ENCODE data around the gene ZNF618. TPM values are rescaled to one million over a fixed set of nuclear protein-coding genes. Genes with fewer than 3 reads are reported as not detected.

Gene ZNF618
- total RNA-seq, 5 donors from 2014 or later (not counting 1 experiment from before 2014, with no cell fraction given), result 0.73 to 3.0 (median 1.4) TPM

GRCh38 chr9:114033397-114034103, 157.4 kb downstream of the ZNF618 start:
- H3K9me3 Mint-ChIP-seq, result no peaks in the 10 kb centered on the region
- no peaks in the 10 kb centered on the region for H3K27me3 Mint-ChIP-seq
- no peak overlapping the region for H3K4me3 Mint-ChIP-seq
- 73% methylated on average over 10 of the region's 12 CpGs for WGBS (ENCODE audit: insufficient coverage)
- ChIA-PET CTCF (no interaction called here), POLR2A (no interaction called here)
- no peaks in the 10 kb centered on the region for H3K4me1 ChIP-seq (ENCODE audit: control insufficient read depth in 1 of 2, extremely low read depth in 1 of 2, insufficient read depth in 2 of 2, low read length in 2 of 2)
- no peaks in the 10 kb centered on the region for H3K36me3 Mint-ChIP-seq
- DNase-seq (no peak), ATAC-seq (replicated peaks in 1 of 4) (no peak)
- H3K4me3 ChIP-seq (ENCODE audit: control insufficient read depth in 1 of 2, extremely low read depth in 1 of 2, low read length in 1 of 2), result no peak overlapping the region
- no peak overlapping the region for H3K27ac Mint-ChIP-seq
- H3K4me1 Mint-ChIP-seq, result no peaks in the 10 kb centered on the region
- no peaks in the 10 kb centered on the region for H3K9me3 ChIP-seq
- H3K27me3 ChIP-seq (replicated peaks in 1 of 2; ENCODE audit: control insufficient read depth in 2 of 2, extremely low read depth in 1 of 2, insufficient read depth in 2 of 2, low read length in 1 of 2), result no peaks in the 10 kb centered on the region
- H3K36me3 ChIP-seq (ENCODE audit: control insufficient read depth in 2 of 2, extremely low read depth in 1 of 2, insufficient read depth in 1 of 2, low read length in 1 of 2), result no peaks in the 10 kb centered on the region
- H3K27ac ChIP-seq (ENCODE audit: low read length), result no peak overlapping the region

- no peak overlapping the region for H3K4me3 Mint-ChIP-seq
- H3K27ac ChIP-seq (ENCODE audit: low read length), result no peak overlapping the region
- H3K9me3 Mint-ChIP-seq, result no peaks in the 10 kb centered on the region
- no peaks in the 10 kb centered on the region for H3K4me1 Mint-ChIP-seq
- no peaks in the 10 kb centered on the region for H3K9me3 ChIP-seq
- no peak overlapping the region for H3K27ac Mint-ChIP-seq
- H3K27me3 Mint-ChIP-seq, result no peaks in the 10 kb centered on the region
- ChIA-PET CTCF (no interaction called here), POLR2A (no interaction called here)
- no peak for DNase-seq
- no peaks in the 10 kb centered on the region for H3K36me3 ChIP-seq (ENCODE audit: control insufficient read depth in 2 of 2, extremely low read depth in 1 of 2, insufficient read depth in 1 of 2, low read length in 1 of 2)
- H3K27me3 ChIP-seq (replicated peaks in 1 of 2; ENCODE audit: control insufficient read depth in 2 of 2, extremely low read depth in 1 of 2, insufficient read depth in 2 of 2, low read length in 1 of 2), result no peaks in the 10 kb centered on the region
- no peak for ATAC-seq (replicated peaks in 1 of 4)
- WGBS (ENCODE audit: insufficient coverage), result 92% methylated on average over 10 of the region's 10 CpGs
- no peak overlapping the region for H3K4me3 ChIP-seq (ENCODE audit: control insufficient read depth in 1 of 2, extremely low read depth in 1 of 2, low read length in 1 of 2)
- no peaks in the 10 kb centered on the region for H3K36me3 Mint-ChIP-seq
- H3K4me1 ChIP-seq (ENCODE audit: control insufficient read depth in 1 of 2, extremely low read depth in 1 of 2, insufficient read depth in 2 of 2, low read length in 2 of 2), result no peaks in the 10 kb centered on the region
Measured at GRCh38 chr9:114034196-114034595, 158.1 kb downstream of the ZNF618 start.

- Mint-ChIP-seq H3K27me3 (no peaks in the 10 kb centered on the region), H3K4me3 (no peak overlapping the region), H3K27ac (no peak overlapping the region), H3K36me3 (no peaks in the 10 kb centered on the region), H3K4me1 (no peaks in the 10 kb centered on the region), H3K9me3 (no peaks in the 10 kb centered on the region)
- H3K36me3 ChIP-seq (ENCODE audit: control insufficient read depth in 2 of 2, extremely low read depth in 1 of 2, insufficient read depth in 1 of 2, low read length in 1 of 2), result no peaks in the 10 kb centered on the region
- H3K4me3 ChIP-seq (ENCODE audit: control insufficient read depth in 1 of 2, extremely low read depth in 1 of 2, low read length in 1 of 2), result no peak overlapping the region
- CTCF ChIA-PET, result no interaction called here
- ATAC-seq (replicated peaks in 1 of 4) (no peak), DNase-seq (no peak)
- no peak overlapping the region for H3K27ac ChIP-seq (ENCODE audit: low read length)
- H3K27me3 ChIP-seq (replicated peaks in 1 of 2; ENCODE audit: control insufficient read depth in 2 of 2, extremely low read depth in 1 of 2, insufficient read depth in 2 of 2, low read length in 1 of 2), result no peaks in the 10 kb centered on the region
- 77% methylated on average over 4 of the region's 4 CpGs for WGBS (ENCODE audit: insufficient coverage)
- POLR2A ChIA-PET, result no interaction called here
- H3K4me1 ChIP-seq (ENCODE audit: control insufficient read depth in 1 of 2, extremely low read depth in 1 of 2, insufficient read depth in 2 of 2, low read length in 2 of 2), result no peaks in the 10 kb centered on the region
- no peaks in the 10 kb centered on the region for H3K9me3 ChIP-seq
Measured at GRCh38 chr9:114034661-114035062, 158.6 kb downstream of the ZNF618 start.

GRCh38 chr9:114035221-114035844, 159.2 kb downstream of the ZNF618 start:
- Histone ChIP-seq H3K27me3 (replicated peaks in 1 of 2; ENCODE audit: control insufficient read depth in 2 of 2, extremely low read depth in 1 of 2, insufficient read depth in 2 of 2, low read length in 1 of 2) (no peaks in the 10 kb centered on the region), H3K27ac (ENCODE audit: low read length) (no peak overlapping the region), H3K4me1 (ENCODE audit: control insufficient read depth in 1 of 2, extremely low read depth in 1 of 2, insufficient read depth in 2 of 2, low read length in 2 of 2) (no peaks in the 10 kb centered on the region), H3K36me3 (ENCODE audit: control insufficient read depth in 2 of 2, extremely low read depth in 1 of 2, insufficient read depth in 1 of 2, low read length in 1 of 2) (no peaks in the 10 kb centered on the region), H3K9me3 (no peaks in the 10 kb centered on the region), H3K4me3 (ENCODE audit: control insufficient read depth in 1 of 2, extremely low read depth in 1 of 2, low read length in 1 of 2) (no peak overlapping the region)
- ChIA-PET POLR2A (no interaction called here), CTCF (no interaction called here)
- Mint-ChIP-seq H3K4me3 (no peak overlapping the region), H3K4me1 (no peaks in the 10 kb centered on the region), H3K27ac (no peak overlapping the region), H3K27me3 (no peaks in the 10 kb centered on the region), H3K9me3 (no peaks in the 10 kb centered on the region), H3K36me3 (no peaks in the 10 kb centered on the region)
- WGBS (ENCODE audit: insufficient coverage), result 89% methylated on average over 15 of the region's 17 CpGs
- no peak for DNase-seq
- ATAC-seq (replicated peaks in 1 of 4), result no peak

- Histone ChIP-seq H3K27me3 (replicated peaks in 1 of 2; ENCODE audit: control insufficient read depth in 2 of 2, extremely low read depth in 1 of 2, insufficient read depth in 2 of 2, low read length in 1 of 2) (no peaks in the 10 kb centered on the region), H3K4me3 (ENCODE audit: control insufficient read depth in 1 of 2, extremely low read depth in 1 of 2, low read length in 1 of 2) (no peak overlapping the region), H3K4me1 (ENCODE audit: control insufficient read depth in 1 of 2, extremely low read depth in 1 of 2, insufficient read depth in 2 of 2, low read length in 2 of 2) (no peaks in the 10 kb centered on the region), H3K27ac (ENCODE audit: low read length) (no peak overlapping the region), H3K36me3 (ENCODE audit: control insufficient read depth in 2 of 2, extremely low read depth in 1 of 2, insufficient read depth in 1 of 2, low read length in 1 of 2) (no peaks in the 10 kb centered on the region), H3K9me3 (no peaks in the 10 kb centered on the region)
- H3K4me3 Mint-ChIP-seq, result no peak overlapping the region
- H3K27me3 Mint-ChIP-seq, result no peaks in the 10 kb centered on the region
- 88% methylated on average over 14 of the region's 18 CpGs for WGBS (ENCODE audit: insufficient coverage)
- no peak for DNase-seq
- H3K27ac Mint-ChIP-seq, result no peak overlapping the region
- H3K36me3 Mint-ChIP-seq, result no peaks in the 10 kb centered on the region
- ChIA-PET POLR2A (no interaction called here), CTCF (no interaction called here)
- no peaks in the 10 kb centered on the region for H3K9me3 Mint-ChIP-seq
- ATAC-seq (replicated peaks in 1 of 4), result no peak
- no peaks in the 10 kb centered on the region for H3K4me1 Mint-ChIP-seq
Measured at GRCh38 chr9:114035845-114036801, 160.0 kb downstream of the ZNF618 start.

- H3K27ac ChIP-seq (ENCODE audit: low read length), result no peak overlapping the region
- DNase-seq (no peak), ATAC-seq (replicated peaks in 1 of 4) (no peak)
- Mint-ChIP-seq H3K4me1 (no peaks in the 10 kb centered on the region), H3K9me3 (no peaks in the 10 kb centered on the region), H3K4me3 (no peak overlapping the region), H3K27me3 (no peaks in the 10 kb centered on the region), H3K36me3 (peaks cover 2% of the 10 kb centered on the region), H3K27ac (no peak overlapping the region)
- H3K4me1 ChIP-seq (ENCODE audit: control insufficient read depth in 1 of 2, extremely low read depth in 1 of 2, insufficient read depth in 2 of 2, low read length in 2 of 2), result no peaks in the 10 kb centered on the region
- H3K4me3 ChIP-seq (ENCODE audit: control insufficient read depth in 1 of 2, extremely low read depth in 1 of 2, low read length in 1 of 2), result no peak overlapping the region
- POLR2A ChIA-PET, result no interaction called here
- H3K9me3 ChIP-seq, result no peaks in the 10 kb centered on the region
- no CpG with 5 or more reads among the region's 5 CpGs for WGBS (ENCODE audit: insufficient coverage)
- no peaks in the 10 kb centered on the region for H3K27me3 ChIP-seq (replicated peaks in 1 of 2; ENCODE audit: control insufficient read depth in 2 of 2, extremely low read depth in 1 of 2, insufficient read depth in 2 of 2, low read length in 1 of 2)
- H3K36me3 ChIP-seq (ENCODE audit: control insufficient read depth in 2 of 2, extremely low read depth in 1 of 2, insufficient read depth in 1 of 2, low read length in 1 of 2), result no peaks in the 10 kb centered on the region
- CTCF ChIA-PET, result no interaction called here
Measured at GRCh38 chr9:114037249-114037648, 161.1 kb downstream of the ZNF618 start.

Data from T-cell (primary cell).